ENCODE results near the gene SCN4A. TPM values are rescaled to one million over a fixed set of nuclear protein-coding genes. Genes with fewer than 3 reads are reported as not detected.
"Not testable (repeated sequence)": the region's sequence is repeated elsewhere in the genome, so short reads cannot be mapped to it uniquely, and the experiment has no call there.

The SCN4A gene
- total and polyA plus RNA-seq, 2 donors = 0.19 to 0.46 TPM

DNA sequence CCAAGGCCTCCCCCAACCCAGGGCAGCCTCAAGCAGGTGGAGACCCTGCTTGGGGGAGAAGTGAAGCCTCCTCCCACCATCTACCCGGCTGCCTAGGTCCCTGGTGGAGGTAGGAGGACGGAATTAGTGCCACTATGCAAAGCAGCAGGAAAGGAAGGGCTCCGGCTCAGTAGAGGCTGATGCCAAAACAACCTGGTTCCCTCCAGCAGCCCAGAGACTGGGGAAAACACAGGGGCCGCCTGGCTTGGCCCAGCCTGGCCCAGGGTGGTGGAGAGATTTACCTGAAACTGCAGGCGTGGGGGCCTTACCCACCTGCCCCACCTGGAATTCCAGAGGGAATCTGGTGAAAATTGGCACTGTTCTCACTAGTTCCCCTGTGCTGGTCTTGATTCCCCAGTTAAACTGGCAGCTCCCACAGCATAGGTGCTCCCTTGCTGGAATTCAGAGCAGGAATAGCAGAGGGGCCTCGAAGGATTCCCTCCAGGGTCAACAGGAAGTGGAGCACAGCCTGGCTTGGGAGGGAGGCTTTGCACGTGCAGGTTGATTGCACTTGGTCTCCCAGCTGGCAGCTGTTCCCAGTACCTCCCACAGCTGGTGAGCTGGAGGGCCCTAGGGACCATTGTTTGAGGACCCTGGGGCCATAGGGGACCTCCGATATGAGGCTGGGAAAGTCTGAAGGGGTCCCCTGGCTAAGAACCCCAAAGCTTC is 45.1 kb downstream of the SCN4A start:
- Histone ChIP-seq H3K4me3 (ENCODE audit: low read length in 2 of 2) (no peak overlapping the region), H3K36me3 (ENCODE audit: control insufficient read depth in 2 of 2, insufficient read depth in 2 of 2, low read length in 1 of 2) (no peaks in the 10 kb centered on the region), H3K27ac (ENCODE audit: low read depth in 1 of 2, low read length in 1 of 2) (no peak overlapping the region), H3K9me3 (ENCODE audit: control insufficient read depth in 2 of 2, insufficient read depth in 1 of 2, low read length in 1 of 2) (peaks cover 0 to 3% of the 10 kb centered on the region in 2 donors), H3K4me1 (ENCODE audit: control insufficient read depth in 2 of 2, insufficient read depth in 2 of 2, low read length in 2 of 2) (peaks cover 13 to 22% of the 10 kb centered on the region in 2 donors), H3K27me3 (ENCODE audit: control insufficient read depth in 2 of 2, insufficient read depth in 1 of 2, low read length in 1 of 2) (no peaks in the 10 kb centered on the region)
- WGBS = 85% methylated on average over 8 of the region's 8 CpGs
- no peak for DNase-seq (ENCODE audit: low read depth in 6 of 9, low spot score in 9 of 9)

DNA sequence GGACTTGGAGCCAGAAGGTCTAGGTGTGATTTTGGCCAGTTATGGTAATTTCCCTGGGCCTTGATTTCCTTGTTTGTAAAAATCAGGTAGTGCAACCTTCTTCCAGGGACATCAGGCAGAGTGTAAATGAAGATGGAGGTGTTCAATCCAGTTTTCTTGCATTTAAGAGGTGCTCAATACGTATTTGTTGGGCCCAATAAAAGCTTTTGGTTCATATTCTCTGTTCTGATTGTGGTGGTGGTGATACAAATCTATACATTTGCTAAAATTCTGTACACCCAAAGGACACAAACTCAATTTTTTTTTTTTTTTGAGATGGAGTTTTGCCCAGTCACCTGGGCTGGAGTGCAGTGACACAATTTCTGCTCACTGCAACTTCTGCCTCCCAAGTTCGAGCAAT is 46.6 kb downstream of the SCN4A start:
- Histone ChIP-seq H3K9me3 (ENCODE audit: control insufficient read depth in 2 of 2, insufficient read depth in 1 of 2, low read length in 1 of 2) (peaks cover 0 to 3% of the 10 kb centered on the region in 2 donors), H3K27ac (ENCODE audit: low read depth in 1 of 2, low read length in 1 of 2) (no peak overlapping the region), H3K4me3 (ENCODE audit: low read length in 2 of 2) (no peak overlapping the region), H3K36me3 (ENCODE audit: control insufficient read depth in 2 of 2, insufficient read depth in 2 of 2, low read length in 1 of 2) (no peaks in the 10 kb centered on the region), H3K27me3 (ENCODE audit: control insufficient read depth in 2 of 2, insufficient read depth in 1 of 2, low read length in 1 of 2) (no peaks in the 10 kb centered on the region), H3K4me1 (ENCODE audit: control insufficient read depth in 2 of 2, insufficient read depth in 2 of 2, low read length in 2 of 2) (peaks cover under 1 to 8% of the 10 kb centered on the region in 2 donors)
- no peak for DNase-seq (ENCODE audit: low read depth in 6 of 9, low spot score in 9 of 9)
- 96% methylated on average over 2 of the region's 2 CpGs for WGBS

DNA sequence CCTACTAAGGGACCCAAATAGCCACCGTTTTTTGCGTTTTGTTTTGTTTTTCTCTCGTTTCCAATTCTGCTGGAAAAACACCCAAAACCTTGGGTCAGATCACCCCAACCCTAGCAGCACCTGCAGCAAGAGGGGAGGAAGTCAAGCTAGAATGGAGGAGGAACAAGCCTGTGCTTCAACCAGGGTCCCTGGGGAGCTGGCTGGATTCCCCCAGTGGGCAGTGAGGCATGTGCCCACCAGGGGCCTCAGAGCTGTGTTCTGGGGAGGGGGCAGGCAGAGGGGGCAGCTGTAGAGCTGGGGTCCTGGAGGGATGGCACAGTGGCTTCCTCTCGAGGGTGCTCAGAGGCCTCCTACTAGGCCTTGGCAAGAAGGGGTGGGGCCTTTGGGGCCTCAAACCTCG is 47.1 kb downstream of the SCN4A start:
- WGBS = 70% methylated on average over 5 of the region's 5 CpGs
- no peak overlapping the region for H3K27ac ChIP-seq (ENCODE audit: low read depth in 1 of 2, low read length in 1 of 2)
- no peaks in the 10 kb centered on the region for H3K36me3 ChIP-seq (ENCODE audit: control insufficient read depth in 2 of 2, insufficient read depth in 2 of 2, low read length in 1 of 2)
- no peak overlapping the region for H3K4me3 ChIP-seq (ENCODE audit: low read length in 2 of 2)
- DNase-seq (ENCODE audit: low read depth in 6 of 9, low spot score in 9 of 9) = no peak
- H3K27me3 ChIP-seq (ENCODE audit: control insufficient read depth in 2 of 2, insufficient read depth in 1 of 2, low read length in 1 of 2) = no peaks in the 10 kb centered on the region
- peaks cover 0 to 3% of the 10 kb centered on the region in 2 donors for H3K9me3 ChIP-seq (ENCODE audit: control insufficient read depth in 2 of 2, insufficient read depth in 1 of 2, low read length in 1 of 2)
- H3K4me1 ChIP-seq (ENCODE audit: control insufficient read depth in 2 of 2, insufficient read depth in 2 of 2, low read length in 2 of 2) = peaks cover 0 to 7% of the 10 kb centered on the region in 2 donors

DNA sequence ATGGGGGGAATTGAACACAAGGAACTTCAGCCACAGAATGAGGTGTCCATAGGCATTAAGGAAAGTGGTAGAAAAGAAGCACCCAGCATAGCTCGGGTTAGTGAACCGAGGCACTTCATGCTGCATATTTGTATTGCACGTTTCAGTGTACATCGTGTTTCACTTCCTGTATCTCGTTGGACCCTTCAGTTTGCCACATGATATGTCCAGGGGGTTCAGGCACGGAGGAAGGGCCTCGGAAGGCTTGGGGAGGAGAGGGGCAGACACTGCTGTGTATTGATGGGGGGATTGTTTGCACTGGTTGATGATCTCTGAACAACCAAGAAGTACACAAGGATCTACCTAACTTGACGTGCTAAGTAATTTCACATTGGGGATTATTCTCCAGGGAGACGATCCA is 50.3 kb downstream of the SCN4A start:
- not testable (repeated sequence) for H3K36me3 ChIP-seq (ENCODE audit: control insufficient read depth in 2 of 2, insufficient read depth in 2 of 2, low read length in 1 of 2); H3K9me3 ChIP-seq (ENCODE audit: control insufficient read depth in 2 of 2, insufficient read depth in 1 of 2, low read length in 1 of 2); DNase-seq (ENCODE audit: low read depth in 6 of 9, low spot score in 9 of 9); H3K4me3 ChIP-seq (ENCODE audit: low read length in 2 of 2); H3K4me1 ChIP-seq (ENCODE audit: control insufficient read depth in 2 of 2, insufficient read depth in 2 of 2, low read length in 2 of 2); H3K27ac ChIP-seq (ENCODE audit: low read depth in 1 of 2, low read length in 1 of 2); H3K27me3 ChIP-seq (ENCODE audit: control insufficient read depth in 2 of 2, insufficient read depth in 1 of 2, low read length in 1 of 2)
- whole genome bisulfite sequencing = 86% methylated on average over 9 of the region's 9 CpGs

DNA sequence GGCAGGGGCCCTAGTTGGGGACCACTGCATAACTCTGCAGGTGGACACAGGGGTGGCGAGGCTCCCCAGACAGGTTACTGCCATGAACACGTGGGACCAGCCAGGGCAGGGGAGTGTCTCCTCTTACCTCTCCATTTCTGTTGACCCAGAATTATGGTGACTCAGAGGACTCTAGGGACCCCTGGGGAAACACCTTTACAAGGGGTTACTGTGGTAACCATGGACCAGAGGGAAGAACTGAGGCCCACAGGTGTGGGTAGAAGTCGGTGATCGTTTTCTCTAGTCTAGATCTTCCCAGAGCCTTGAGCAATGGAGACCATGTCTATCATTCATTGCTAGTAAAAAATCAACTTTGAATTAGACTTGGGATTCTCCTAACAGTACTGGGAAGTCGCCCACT is 51.9 kb downstream of the SCN4A start:
- not testable (repeated sequence) for H3K9me3 ChIP-seq (ENCODE audit: control insufficient read depth in 2 of 2, insufficient read depth in 1 of 2, low read length in 1 of 2); H3K27ac ChIP-seq (ENCODE audit: low read depth in 1 of 2, low read length in 1 of 2); H3K4me3 ChIP-seq (ENCODE audit: low read length in 2 of 2); H3K4me1 ChIP-seq (ENCODE audit: control insufficient read depth in 2 of 2, insufficient read depth in 2 of 2, low read length in 2 of 2); H3K36me3 ChIP-seq (ENCODE audit: control insufficient read depth in 2 of 2, insufficient read depth in 2 of 2, low read length in 1 of 2); DNase-seq (ENCODE audit: low read depth in 6 of 9, low spot score in 9 of 9); H3K27me3 ChIP-seq (ENCODE audit: control insufficient read depth in 2 of 2, insufficient read depth in 1 of 2, low read length in 1 of 2)
- WGBS = 97% methylated on average over 5 of the region's 5 CpGs

DNA sequence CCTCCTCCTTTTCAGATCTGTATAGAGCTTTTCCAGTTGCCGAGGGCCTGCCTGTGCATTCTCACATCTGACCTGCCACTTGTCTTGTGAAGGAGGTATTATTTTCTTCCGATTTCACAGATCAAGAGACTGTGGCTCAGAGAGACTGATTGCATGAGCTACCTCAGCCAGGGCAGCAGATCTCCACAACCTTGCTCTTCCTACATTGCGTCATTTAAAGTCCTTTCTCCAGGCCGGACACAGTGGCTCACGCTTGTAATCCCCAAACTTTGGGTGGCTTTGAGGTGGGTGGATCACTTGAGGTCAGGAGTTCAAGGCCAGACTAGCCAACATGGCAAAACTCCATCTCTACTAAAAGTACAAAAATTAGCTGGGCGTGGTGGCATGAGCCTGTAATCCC is 52.7 kb downstream of the SCN4A start:
- not testable (repeated sequence) for H3K27ac ChIP-seq (ENCODE audit: low read depth in 1 of 2, low read length in 1 of 2); H3K4me3 ChIP-seq (ENCODE audit: low read length in 2 of 2); H3K9me3 ChIP-seq (ENCODE audit: control insufficient read depth in 2 of 2, insufficient read depth in 1 of 2, low read length in 1 of 2); DNase-seq (ENCODE audit: low read depth in 6 of 9, low spot score in 9 of 9); H3K4me1 ChIP-seq (ENCODE audit: control insufficient read depth in 2 of 2, insufficient read depth in 2 of 2, low read length in 2 of 2); H3K36me3 ChIP-seq (ENCODE audit: control insufficient read depth in 2 of 2, insufficient read depth in 2 of 2, low read length in 1 of 2); H3K27me3 ChIP-seq (ENCODE audit: control insufficient read depth in 2 of 2, insufficient read depth in 1 of 2, low read length in 1 of 2)
- WGBS = 98% methylated on average over 6 of the region's 6 CpGs

DNA sequence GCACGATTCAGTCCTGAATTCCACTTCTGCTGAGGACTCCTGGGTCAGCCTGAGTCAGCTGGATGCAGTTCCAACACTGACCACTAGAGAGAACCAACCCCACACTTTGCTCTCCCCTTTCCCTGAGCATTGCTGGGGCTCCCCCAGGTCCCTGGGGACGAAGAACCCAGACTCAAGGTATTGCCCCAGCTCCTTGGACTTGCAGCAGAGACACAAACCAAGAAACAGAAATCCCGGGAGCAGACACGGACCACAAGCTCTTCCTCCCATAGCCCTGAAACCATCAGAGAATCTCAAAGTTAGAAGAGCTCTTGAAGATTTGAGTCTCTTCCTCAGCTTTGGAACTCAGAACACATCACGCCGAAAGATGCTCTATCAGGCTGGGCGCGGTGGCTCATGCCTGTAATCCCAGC is 53.4 kb downstream of the SCN4A start:
- H3K27ac ChIP-seq (ENCODE audit: low read depth in 1 of 2, low read length in 1 of 2) = no peak overlapping the region

DNA sequence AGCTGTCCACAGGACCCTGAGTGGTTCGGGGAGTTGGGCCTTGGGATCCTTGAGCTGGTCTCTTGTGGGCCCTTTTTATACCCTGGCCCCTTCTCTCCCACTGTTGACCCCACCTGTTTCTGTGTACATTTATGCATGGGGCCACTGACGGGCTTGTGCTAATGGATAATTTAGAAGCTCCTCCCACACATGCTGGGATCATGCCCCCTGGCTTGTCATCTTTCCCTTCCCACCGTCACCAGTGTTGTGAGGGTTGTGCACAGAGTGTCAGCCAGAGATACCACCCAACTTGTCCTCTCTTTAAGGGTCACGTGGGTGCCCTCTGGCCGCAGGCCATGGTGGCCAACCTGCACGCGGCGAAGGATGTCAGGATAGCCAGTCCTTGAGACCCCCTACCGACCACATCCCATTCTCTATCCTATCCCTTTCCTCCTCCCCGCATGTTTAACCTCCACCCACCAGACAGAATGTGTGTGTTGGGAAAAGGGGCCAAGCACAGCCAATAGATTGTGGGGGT is 53.9 kb downstream of the SCN4A start, which contains the start of gene GH1:
GH1 (minus strand) TSS at position 51 of the 517 bp plus-strand sequence. CDS start 63 bp downstream, outside the sequence.
- not testable (repeated sequence) for H3K9me3 ChIP-seq (ENCODE audit: control insufficient read depth in 2 of 2, insufficient read depth in 1 of 2, low read length in 1 of 2); H3K27ac ChIP-seq (ENCODE audit: low read depth in 1 of 2, low read length in 1 of 2); H3K27me3 ChIP-seq (ENCODE audit: control insufficient read depth in 2 of 2, insufficient read depth in 1 of 2, low read length in 1 of 2); DNase-seq (ENCODE audit: low read depth in 6 of 9, low spot score in 9 of 9); H3K4me1 ChIP-seq (ENCODE audit: control insufficient read depth in 2 of 2, insufficient read depth in 2 of 2, low read length in 2 of 2); H3K36me3 ChIP-seq (ENCODE audit: control insufficient read depth in 2 of 2, insufficient read depth in 2 of 2, low read length in 1 of 2); H3K4me3 ChIP-seq (ENCODE audit: low read length in 2 of 2)
- 64% methylated on average over 10 of the region's 10 CpGs for WGBS

More for the DNA sequence above, 53.4 kb downstream of the SCN4A start:
- Histone ChIP-seq H3K27me3 (ENCODE audit: control insufficient read depth in 2 of 2, insufficient read depth in 1 of 2, low read length in 1 of 2) (no peaks in the 10 kb centered on the region), H3K36me3 (ENCODE audit: control insufficient read depth in 2 of 2, insufficient read depth in 2 of 2, low read length in 1 of 2) (no peaks in the 10 kb centered on the region), H3K9me3 (ENCODE audit: control insufficient read depth in 2 of 2, insufficient read depth in 1 of 2, low read length in 1 of 2) (no peaks in the 10 kb centered on the region), H3K4me3 (ENCODE audit: low read length in 2 of 2) (no peak overlapping the region), H3K4me1 (ENCODE audit: control insufficient read depth in 2 of 2, insufficient read depth in 2 of 2, low read length in 2 of 2) (no peaks in the 10 kb centered on the region)
- peak; percentile 36 to 85 (median 69) for DNase-seq (ENCODE audit: low read depth in 6 of 9, low spot score in 9 of 9)
- WGBS = 56% methylated on average over 8 of the region's 8 CpGs

DNA sequence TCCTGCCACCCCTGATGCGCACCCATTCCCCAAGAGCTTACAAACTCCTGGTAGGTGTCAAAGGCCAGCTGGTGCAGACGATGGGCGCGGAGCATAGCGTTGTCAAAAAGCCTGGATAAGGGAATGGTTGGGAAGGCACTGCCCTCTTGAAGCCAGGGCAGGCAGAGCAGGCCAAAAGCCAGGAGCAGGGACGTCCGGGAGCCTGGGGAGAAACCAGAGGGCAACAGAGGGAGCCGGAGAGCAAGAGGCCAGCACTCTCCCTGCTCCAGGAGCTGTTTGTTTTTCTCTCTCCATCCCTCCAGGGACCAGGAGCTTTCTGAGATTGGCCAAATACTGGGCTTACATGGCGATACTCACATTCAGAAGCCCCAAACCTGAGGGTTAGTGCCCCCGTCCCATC is 54.4 kb downstream of the SCN4A start:
- DNase-seq (ENCODE audit: low read depth in 6 of 9, low spot score in 9 of 9) = no peak
- no peak overlapping the region for H3K27ac ChIP-seq (ENCODE audit: low read depth in 1 of 2, low read length in 1 of 2)
- 92% methylated on average over 10 of the region's 10 CpGs for WGBS
- H3K9me3 ChIP-seq (ENCODE audit: control insufficient read depth in 2 of 2, insufficient read depth in 1 of 2, low read length in 1 of 2) = no peaks in the 10 kb centered on the region
- no peaks in the 10 kb centered on the region for H3K36me3 ChIP-seq (ENCODE audit: control insufficient read depth in 2 of 2, insufficient read depth in 2 of 2, low read length in 1 of 2)
- no peaks in the 10 kb centered on the region for H3K4me1 ChIP-seq (ENCODE audit: control insufficient read depth in 2 of 2, insufficient read depth in 2 of 2, low read length in 2 of 2)
- no peak overlapping the region for H3K4me3 ChIP-seq (ENCODE audit: low read length in 2 of 2)
- H3K27me3 ChIP-seq (ENCODE audit: control insufficient read depth in 2 of 2, insufficient read depth in 1 of 2, low read length in 1 of 2) = no peaks in the 10 kb centered on the region

Measured in thymus (tissue), 11 donors.